Ramos (cell line): ENCODE results near the gene SPEN.

ENCODE experiments used
- in situ Hi-C: fragments of 300-500 bp; cut with MboI; formaldehyde crosslinking; loops from one replicate; pipeline ENCODE4 v1.14.3; 2022; ENCODE audit warnings: low sequenced_read_pairs; ENCODE audit not compliant: unreplicated experiment

SPEN gene

DNA sequence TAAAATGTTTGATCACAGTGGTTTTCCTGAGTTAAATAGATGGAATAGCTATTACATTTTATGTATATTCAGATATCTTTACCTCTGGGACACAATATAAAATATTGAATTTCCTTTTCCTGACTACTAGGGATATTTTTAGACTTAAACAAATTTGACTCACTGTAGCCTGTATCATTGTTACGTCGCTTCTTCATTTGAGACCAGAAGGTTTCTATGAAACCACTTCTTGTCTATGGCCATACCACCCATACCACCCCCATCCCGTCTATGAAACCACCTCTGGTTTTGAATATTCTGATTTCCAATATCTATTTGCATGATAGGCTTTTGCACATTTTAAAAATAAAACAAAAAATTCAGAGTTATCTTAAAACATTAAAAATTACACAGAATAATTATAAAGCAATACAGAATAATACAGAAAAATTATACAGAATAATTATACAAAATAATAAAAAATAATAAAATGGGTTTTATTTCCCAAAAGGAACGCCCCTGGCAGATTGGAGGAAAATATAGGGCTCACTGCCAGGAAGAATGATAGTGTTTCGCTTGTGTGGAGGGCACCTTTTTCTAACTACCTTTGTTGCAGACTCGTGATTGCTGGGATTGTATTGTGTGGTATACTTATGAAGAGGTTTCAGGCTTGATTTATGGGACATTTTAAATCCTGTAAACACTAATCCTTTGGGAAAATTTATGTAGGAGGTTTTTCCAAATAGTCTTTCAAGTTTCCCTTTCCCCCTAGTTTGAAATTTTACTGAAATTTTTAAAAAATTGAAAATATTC lies 4.7 kb downstream of the SPEN start:
- in situ Hi-C loops, result no loop called here

- in situ Hi-C loops, result no loop called here
Measured at GRCh38 chr1:15852828-15853302, 5.4 kb downstream of the SPEN start.

- in situ Hi-C loops, result no loop called here
Measured at GRCh38 chr1:15856888-15857287, 9.4 kb downstream of the SPEN start.

GRCh38 chr1:15858069-15858670 lies 10.7 kb downstream of the SPEN start:
- in situ Hi-C loops, result no loop called here

DNA sequence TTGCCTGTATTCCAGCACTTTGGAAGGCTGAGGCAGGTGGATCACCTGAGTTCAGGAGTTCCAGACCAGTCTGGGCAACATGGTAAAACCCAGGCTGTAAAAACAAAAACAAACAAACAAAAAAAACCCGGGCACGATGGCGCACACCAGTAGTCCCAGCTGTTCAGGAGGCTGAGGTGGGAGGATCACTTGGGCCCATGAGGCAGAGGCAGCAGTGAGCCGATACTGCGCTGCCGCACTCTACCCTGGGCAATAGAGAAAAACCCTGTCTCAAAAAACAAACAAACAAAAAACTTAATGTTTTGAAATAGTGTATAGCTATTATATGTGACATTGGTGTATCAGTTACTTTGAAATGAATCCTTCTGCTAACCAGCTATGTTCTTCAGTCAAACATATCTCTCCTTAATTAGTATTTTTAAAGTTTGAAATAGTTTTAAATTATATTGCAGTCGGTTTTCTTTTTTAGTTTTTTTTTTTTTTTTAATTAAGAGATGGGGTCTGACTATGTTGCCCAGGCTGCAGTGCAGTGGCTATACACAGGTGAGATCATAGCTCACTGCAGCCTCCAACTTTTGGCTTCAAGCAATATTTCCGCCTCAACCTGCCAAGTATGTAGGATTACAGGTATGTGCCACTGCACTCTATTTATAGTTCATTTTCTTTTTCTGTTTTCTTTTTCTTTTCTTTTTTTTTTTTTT lies 11.3 kb downstream of the SPEN start:
- in situ Hi-C loops, result no loop called here

GRCh38 chr1:15863156-15863901 lies 15.8 kb downstream of the SPEN start:
- in situ Hi-C loops, result no loop called here

DNA sequence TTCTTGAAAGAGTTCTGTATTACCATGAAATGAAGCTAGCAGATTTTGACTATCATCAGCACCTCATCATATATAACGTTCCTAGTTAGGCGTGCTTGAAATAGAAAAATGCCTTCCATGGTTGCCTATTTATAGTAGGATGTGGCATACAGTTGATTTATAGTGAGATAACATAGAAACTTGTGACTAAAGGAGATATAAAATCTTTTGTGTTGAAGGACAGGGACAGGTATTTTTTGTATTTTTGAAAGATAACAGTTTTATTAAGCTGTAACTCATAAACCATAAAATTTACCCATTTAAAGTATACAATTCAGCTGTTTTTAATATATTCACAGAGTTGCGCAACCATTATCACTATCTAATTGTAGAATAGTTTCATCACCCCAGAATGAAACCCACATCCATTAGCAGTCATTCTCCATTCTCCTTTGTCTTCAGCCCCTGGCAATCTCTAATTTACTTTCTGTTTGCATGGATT lies 19.3 kb downstream of the SPEN start:
- in situ Hi-C loops, result no loop called here

- in situ Hi-C loops, result no loop called here
Measured at GRCh38 chr1:15867288-15867687, 19.8 kb downstream of the SPEN start.

GRCh38 chr1:15869413-15869812 lies 21.9 kb downstream of the SPEN start:
- in situ Hi-C loops, result no loop called here

GRCh38 chr1:15870421-15870820 lies 22.9 kb downstream of the SPEN start:
- in situ Hi-C loops, result no loop called here

- in situ Hi-C loops, result no loop called here
Measured at GRCh38 chr1:15874471-15874870, 27.0 kb downstream of the SPEN start.

- in situ Hi-C loops, result no loop called here
Measured at GRCh38 chr1:15876357-15877055, 29.0 kb downstream of the SPEN start.

GRCh38 chr1:15881961-15882360 lies 34.5 kb downstream of the SPEN start:
- in situ Hi-C loops, result no loop called here

DNA sequence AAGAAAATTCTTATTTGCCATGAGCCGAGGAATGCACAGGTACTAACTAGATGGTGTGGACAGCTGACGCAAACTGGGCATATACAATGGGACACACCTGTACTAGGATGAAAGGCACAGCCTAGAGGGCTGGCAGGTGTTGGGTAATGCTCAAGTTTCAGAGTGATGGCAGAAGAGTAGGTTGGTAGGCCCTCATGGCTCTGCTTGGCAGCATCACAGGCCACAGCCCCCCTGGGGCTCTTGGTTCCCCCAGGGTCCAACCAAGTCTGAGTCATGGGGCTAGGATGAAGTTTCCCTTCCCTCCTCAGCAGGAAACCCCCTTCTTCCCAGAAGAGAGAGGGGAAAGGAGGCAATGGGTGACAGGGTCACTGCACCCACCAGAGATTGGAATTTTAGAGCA lies 35.2 kb downstream of the SPEN start:
- in situ Hi-C loops, result no loop called here

GRCh38 chr1:15883326-15883725 lies 35.8 kb downstream of the SPEN start:
- in situ Hi-C loops, result no loop called here

DNA sequence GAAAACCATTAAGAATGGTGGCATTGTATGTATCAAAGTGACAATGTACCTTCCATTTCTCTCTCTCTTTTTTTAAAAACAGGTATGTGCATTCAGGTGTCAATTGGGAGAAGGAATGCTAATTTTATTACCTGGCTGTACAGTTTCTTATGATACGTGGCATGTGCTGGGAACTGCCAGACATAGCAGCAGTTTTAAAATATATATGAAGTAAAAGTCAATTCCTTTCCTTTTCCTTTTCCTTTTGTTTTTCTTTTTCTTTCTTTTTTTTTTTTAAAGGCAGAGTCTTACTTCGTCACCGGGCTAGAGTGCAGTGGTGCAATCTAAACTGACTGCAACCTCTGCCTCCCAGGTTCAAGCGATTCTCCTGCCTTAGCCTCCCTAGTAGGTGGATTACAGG lies 37.0 kb downstream of the SPEN start:
- in situ Hi-C loops, result no loop called here

GRCh38 chr1:15885269-15885668 lies 37.8 kb downstream of the SPEN start:
- in situ Hi-C loops, result no loop called here

DNA sequence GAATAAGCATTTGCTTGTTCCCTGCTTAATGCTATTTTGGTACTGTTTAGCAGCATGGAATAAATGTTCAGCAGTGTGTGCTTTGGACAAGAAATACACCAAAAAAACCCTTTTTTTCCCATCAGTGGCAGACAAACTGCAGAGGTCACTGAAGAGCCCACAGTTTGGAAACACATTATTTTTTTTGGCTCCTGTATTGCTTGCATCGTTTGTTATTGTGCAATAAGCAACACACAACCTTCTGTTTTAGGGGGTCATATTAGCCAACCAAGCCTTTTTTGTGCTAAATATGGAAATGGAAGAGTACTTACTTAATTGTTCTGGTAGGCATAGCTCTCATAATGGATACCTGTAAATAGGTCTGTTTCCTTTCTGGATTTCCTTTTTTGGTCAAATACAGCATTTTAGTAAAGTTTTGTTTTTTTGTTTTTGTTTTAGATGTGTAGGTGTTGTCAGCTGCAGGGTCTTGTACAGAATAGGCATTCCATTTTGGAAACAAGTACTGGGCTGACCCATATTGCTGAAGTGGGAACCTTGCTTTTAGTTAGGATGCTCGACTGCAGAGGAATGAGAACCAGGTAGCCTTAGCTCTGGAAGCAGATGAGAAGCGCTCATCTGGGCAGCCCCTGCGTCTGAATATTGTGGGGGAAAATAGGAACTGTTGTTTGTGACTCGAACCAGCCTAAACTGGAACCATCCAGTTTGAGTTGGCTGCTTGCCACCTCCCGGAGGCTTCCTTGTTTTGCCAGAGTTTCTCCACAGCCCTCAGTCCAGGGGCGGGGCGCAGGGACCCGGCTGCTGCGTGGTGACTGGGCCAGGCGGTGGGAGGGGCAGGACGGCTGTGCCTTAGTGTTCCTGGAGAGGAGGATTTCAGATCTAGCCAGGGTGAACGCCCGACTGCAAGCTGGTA lies 38.4 kb downstream of the SPEN start:
- in situ Hi-C loops, result no loop called here

- in situ Hi-C loops, result no loop called here
Measured at GRCh38 chr1:15886611-15887167, 39.2 kb downstream of the SPEN start.
